ENCODE data around the gene TRIM62. TPM values are rescaled to one million over a fixed set of nuclear protein-coding genes. Genes with fewer than 3 reads are reported as not detected.

TRIM62 gene
- total RNA-seq, 2 experiments from 2014 or later, result 2.4 to 8.4 TPM

- Histone ChIP-seq H3K4me2 (ENCODE audit: low read length) (no peak overlapping the region), H2AFZ (ENCODE audit: low read length) (no peak overlapping the region), H3K27ac (ENCODE audit: low read depth, low read length, poor library complexity, severe bottlenecking) (no peak overlapping the region), H3K4me1 (ENCODE audit: insufficient read depth, low read length, poor library complexity, severe bottlenecking) (peaks cover 6% of the 10 kb centered on the region), H3K4me3 (ENCODE audit: low read depth, low read length, poor library complexity, severe bottlenecking) (no peak overlapping the region), H4K20me1 (ENCODE audit: insufficient read depth, low read length) (no peaks in the 10 kb centered on the region), H3K9me2 (ENCODE audit: insufficient read depth, low read length) (no peaks in the 10 kb centered on the region), H3K36me3 (ENCODE audit: insufficient read depth, low read length) (no peaks in the 10 kb centered on the region), H3K79me2 (ENCODE audit: insufficient read depth, low read depth, low read length) (no peaks in the 10 kb centered on the region), H3K9me3 (ENCODE audit: low read length) (no peaks in the 10 kb centered on the region)
- CTCF ChIA-PET (ENCODE audit: unreplicated experiment), result no interaction called here
- POLR2A ChIA-PET, result interaction anchor here (0.6 to 1.4 kb wide), 2 partner anchors 29 to 74 kb away, joined by 3 to 4 read pairs; no protein-coding TSS in a partner anchor
- BruUV-seq (replicated peaks), result no TSS peak
- DNase-seq (ENCODE audit: low spot score), result no peak
- intact Hi-C loops (cut with micrococcal nuclease; ENCODE audit: unreplicated experiment), result no loop called here
- no peak for TF ChIP-seq EZH2phosphoT487 (IDR thresholded peaks at IDR 0.05; ENCODE audit: borderline replicate concordance, low read depth, low read length)
These were observed 83.5 kb downstream of the TRIM62 start for GRCh38 chr1:33098371-33098770.

- BruUV-seq (replicated peaks), result no TSS peak
- H3K4me1 ChIP-seq (ENCODE audit: insufficient read depth, low read length, poor library complexity, severe bottlenecking), result peaks cover 6% of the 10 kb centered on the region
- H3K79me2 ChIP-seq (ENCODE audit: insufficient read depth, low read depth, low read length), result no peaks in the 10 kb centered on the region
- H3K27ac ChIP-seq (ENCODE audit: low read depth, low read length, poor library complexity, severe bottlenecking), result no peak overlapping the region
- no peak for TF ChIP-seq CTCF (conservative IDR thresholded peaks at IDR 0.05; ENCODE audit: low read length)
- TF ChIP-seq EZH2phosphoT487 (IDR thresholded peaks at IDR 0.05; ENCODE audit: borderline replicate concordance, low read depth, low read length), result no peak
- intact Hi-C loops (cut with micrococcal nuclease; ENCODE audit: unreplicated experiment), result no loop called here
- no peaks in the 10 kb centered on the region for H3K36me3 ChIP-seq (ENCODE audit: insufficient read depth, low read length)
- no peak for DNase-seq (ENCODE audit: low spot score)
- H3K4me2 ChIP-seq (ENCODE audit: low read length), result no peak overlapping the region
- H3K9me3 ChIP-seq (ENCODE audit: low read length), result no peaks in the 10 kb centered on the region
- no peaks in the 10 kb centered on the region for H3K9me2 ChIP-seq (ENCODE audit: insufficient read depth, low read length)
- CTCF ChIA-PET (ENCODE audit: unreplicated experiment), result no interaction called here
- H4K20me1 ChIP-seq (ENCODE audit: insufficient read depth, low read length), result no peaks in the 10 kb centered on the region
- POLR2A ChIA-PET, result interaction anchor here (0.6 kb wide), 1 partner anchor 73 kb away, joined by 3 read pairs; no protein-coding TSS in a partner anchor
- no peak overlapping the region for H2AFZ ChIP-seq (ENCODE audit: low read length)
- H3K4me3 ChIP-seq (ENCODE audit: low read depth, low read length, poor library complexity, severe bottlenecking), result no peak overlapping the region
These were observed 84.1 kb downstream of the TRIM62 start for GRCh38 chr1:33097762-33098161.

- Histone ChIP-seq H3K27ac (ENCODE audit: low read depth, low read length, poor library complexity, severe bottlenecking) (no peak overlapping the region), H3K9me2 (ENCODE audit: insufficient read depth, low read length) (no peaks in the 10 kb centered on the region), H4K20me1 (ENCODE audit: insufficient read depth, low read length) (no peaks in the 10 kb centered on the region), H3K4me3 (ENCODE audit: low read depth, low read length, poor library complexity, severe bottlenecking) (no peak overlapping the region), H3K36me3 (ENCODE audit: insufficient read depth, low read length) (no peaks in the 10 kb centered on the region), H3K4me2 (ENCODE audit: low read length) (no peak overlapping the region), H3K9me3 (ENCODE audit: low read length) (no peaks in the 10 kb centered on the region), H3K4me1 (ENCODE audit: insufficient read depth, low read length, poor library complexity, severe bottlenecking) (peaks cover 6% of the 10 kb centered on the region), H2AFZ (ENCODE audit: low read length) (no peak overlapping the region), H3K79me2 (ENCODE audit: insufficient read depth, low read depth, low read length) (no peaks in the 10 kb centered on the region)
- DNase-seq (ENCODE audit: low spot score), result no peak
- BruUV-seq (replicated peaks), result no TSS peak
- intact Hi-C loops (cut with micrococcal nuclease; ENCODE audit: unreplicated experiment), result no loop called here
- TF ChIP-seq EZH2phosphoT487 (IDR thresholded peaks at IDR 0.05; ENCODE audit: borderline replicate concordance, low read depth, low read length) (no peak), CTCF (conservative IDR thresholded peaks at IDR 0.05; ENCODE audit: low read length) (no peak)
- ChIA-PET POLR2A (interaction anchor here (0.6 kb wide), 3 partner anchors 277 to 387 kb away, joined by 3 to 4 read pairs (median 3); no protein-coding TSS in a partner anchor), CTCF (ENCODE audit: unreplicated experiment) (no interaction called here)
These were observed 84.7 kb downstream of the TRIM62 start for GRCh38 chr1:33097137-33097611.
